Measurements from ENCODE around the gene EXOC2.

- no peak for TF ChIP-seq CTCF (optimal IDR thresholded peaks at IDR 0.05 in 1 of 3, IDR thresholded peaks at IDR 0.05 in 1 of 3, conservative IDR thresholded peaks at IDR 0.05 in 1 of 3; ENCODE audit: extremely low read depth in 1 of 3, insufficient read depth in 2 of 3, low read length in 3 of 3)
- TF ChIP-seq EZH2 (IDR thresholded peaks at IDR 0.05; ENCODE audit: low read length) = no peak
These were observed 196.3 kb downstream of the EXOC2 start for GRCh38 chr6:496649-497048.

Measured in keratinocyte (primary cell).